ENCODE data around the gene PLCB4.

- TF ChIP-seq CTCF (IDR thresholded peaks at IDR 0.05) (no peak), EZH2 (IDR thresholded peaks at IDR 0.05) (no peak), EZH2phosphoT487 (IDR thresholded peaks at IDR 0.05) (no peak)
Measured at GRCh38 chr20:9400171-9401025, 331.5 kb downstream of the PLCB4 start.
